Adrenal gland (tissue), 5 donors: ENCODE data around the gene ZNF678.

Experiments used
- POLR2A ChIP-seq, 2 donors: fragments of 450-650 bp; IDR thresholded peaks; one replicate each; pipeline ENCODE4 v1.6.1; 2017; ENCODE audit warnings: antibody characterized with exemption in 2 of 2, mild to moderate bottlenecking in 2 of 2, moderate library complexity in 1 of 2
- TF ChIP-seq, protein P1 (sequence below), 6 experiments: fragments of 450-650 bp in 4 of 6; fragments of 200-600 bp in 2 of 6; sonication (generic) in 1 of 6; IDR thresholded peaks; 1 replicate in 5 of 6; 2 replicates in 1 of 6; pipeline versions ENCODE4 v1.5.1 to v1.8.0; 2016 to 2021; ENCODE audit warnings: antibody characterized with exemption in 6 of 6, mild to moderate bottlenecking in 2 of 6, moderate library complexity in 1 of 6
- donor health status: DM: no; HTN: no; CAD: no.

DNA sequence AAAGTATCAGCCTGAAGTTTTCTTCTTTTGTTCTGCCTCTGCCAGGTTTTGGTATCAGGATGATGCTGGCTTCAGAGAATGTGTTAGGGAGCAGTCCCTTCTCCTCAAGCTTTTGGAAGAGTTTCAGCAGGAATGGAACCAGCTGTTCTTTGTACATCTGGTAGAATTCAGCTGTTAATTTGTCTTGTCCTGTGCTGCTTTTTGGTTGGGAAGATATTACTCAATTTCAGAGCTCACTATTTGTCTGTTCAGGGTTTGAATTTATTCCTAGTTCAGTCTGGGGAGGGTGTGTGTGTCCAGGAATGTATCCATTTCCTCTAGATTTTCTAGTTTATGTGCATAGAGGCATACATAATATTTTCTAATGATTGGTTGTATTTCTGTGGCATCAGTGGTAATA lies 12.8 kb downstream of the ZNF678 start:
- TF ChIP-seq, protein P1, sequence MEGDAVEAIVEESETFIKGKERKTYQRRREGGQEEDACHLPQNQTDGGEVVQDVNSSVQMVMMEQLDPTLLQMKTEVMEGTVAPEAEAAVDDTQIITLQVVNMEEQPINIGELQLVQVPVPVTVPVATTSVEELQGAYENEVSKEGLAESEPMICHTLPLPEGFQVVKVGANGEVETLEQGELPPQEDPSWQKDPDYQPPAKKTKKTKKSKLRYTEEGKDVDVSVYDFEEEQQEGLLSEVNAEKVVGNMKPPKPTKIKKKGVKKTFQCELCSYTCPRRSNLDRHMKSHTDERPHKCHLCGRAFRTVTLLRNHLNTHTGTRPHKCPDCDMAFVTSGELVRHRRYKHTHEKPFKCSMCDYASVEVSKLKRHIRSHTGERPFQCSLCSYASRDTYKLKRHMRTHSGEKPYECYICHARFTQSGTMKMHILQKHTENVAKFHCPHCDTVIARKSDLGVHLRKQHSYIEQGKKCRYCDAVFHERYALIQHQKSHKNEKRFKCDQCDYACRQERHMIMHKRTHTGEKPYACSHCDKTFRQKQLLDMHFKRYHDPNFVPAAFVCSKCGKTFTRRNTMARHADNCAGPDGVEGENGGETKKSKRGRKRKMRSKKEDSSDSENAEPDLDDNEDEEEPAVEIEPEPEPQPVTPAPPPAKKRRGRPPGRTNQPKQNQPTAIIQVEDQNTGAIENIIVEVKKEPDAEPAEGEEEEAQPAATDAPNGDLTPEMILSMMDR (IDR thresholded peaks at IDR 0.05), result no peak
- no peak for TF ChIP-seq POLR2A (IDR thresholded peaks at IDR 0.05)
